ENCODE measurements around the gene EP400.
A peak's percentile ranks its signal among the peaks of the same experiment; 100 is the strongest.

EP400 gene

DNA sequence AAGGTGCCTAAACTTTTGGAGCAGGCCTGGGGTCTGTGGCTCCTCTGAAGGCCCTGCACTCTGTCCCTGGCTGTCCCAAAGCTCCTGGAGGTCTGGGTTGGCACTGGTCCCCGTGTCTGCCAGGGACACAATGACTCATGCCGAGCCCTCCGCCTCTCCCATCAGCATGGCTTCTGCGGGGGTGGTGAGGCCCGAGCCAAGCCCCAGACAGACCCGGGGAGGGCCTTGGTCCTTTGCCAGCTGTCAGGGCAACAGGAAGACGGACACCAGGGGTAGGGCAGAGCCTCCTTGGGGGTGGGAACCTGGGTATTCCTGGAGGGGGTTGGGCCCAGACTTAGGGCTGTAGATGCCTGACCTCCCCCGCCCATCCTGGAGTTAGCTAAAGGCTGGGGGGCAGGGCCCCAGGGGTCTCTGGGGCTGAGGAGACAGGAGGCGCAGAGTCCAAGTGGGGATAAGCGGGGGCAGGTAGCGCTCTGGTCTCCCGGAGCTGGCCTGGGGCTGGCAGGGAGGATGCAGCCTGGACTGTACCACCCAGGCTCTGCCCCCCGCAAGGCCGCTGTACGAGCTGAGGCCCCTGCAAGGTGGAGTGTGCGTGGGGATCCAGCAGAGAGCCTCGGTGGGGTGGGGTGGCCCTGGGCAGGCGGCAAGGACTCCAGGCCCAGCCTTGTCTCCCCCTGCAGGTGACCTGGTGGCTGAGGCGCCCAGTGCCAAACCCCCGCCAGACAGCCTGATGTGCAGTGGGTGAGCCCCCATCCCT is 37.0 kb upstream of the EP400 start:
- peak; percentile 53 for DNase-seq (ENCODE audit: low spot score)

DNA sequence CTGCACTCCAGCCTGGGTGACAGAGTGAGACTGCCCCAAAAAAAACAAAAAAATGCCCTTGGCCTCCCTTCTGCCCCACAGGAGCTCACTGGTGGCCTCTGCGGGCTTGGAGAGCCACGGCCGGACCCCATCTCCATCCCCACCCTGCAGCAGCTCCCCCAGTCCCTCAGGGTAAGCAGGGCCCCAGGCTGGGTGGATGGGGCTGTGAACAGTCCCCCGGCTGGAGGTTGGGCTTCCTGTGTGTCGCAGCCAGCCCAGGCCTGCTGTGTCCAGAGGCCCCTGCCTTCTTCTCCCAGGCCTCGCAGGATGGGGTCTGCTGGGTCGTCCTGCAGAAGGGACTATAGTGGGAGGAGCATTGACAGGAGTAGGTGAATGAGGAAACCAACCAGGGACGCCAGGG is 36.1 kb upstream of the EP400 start:
- DNase-seq (ENCODE audit: low spot score): no peak

DNA sequence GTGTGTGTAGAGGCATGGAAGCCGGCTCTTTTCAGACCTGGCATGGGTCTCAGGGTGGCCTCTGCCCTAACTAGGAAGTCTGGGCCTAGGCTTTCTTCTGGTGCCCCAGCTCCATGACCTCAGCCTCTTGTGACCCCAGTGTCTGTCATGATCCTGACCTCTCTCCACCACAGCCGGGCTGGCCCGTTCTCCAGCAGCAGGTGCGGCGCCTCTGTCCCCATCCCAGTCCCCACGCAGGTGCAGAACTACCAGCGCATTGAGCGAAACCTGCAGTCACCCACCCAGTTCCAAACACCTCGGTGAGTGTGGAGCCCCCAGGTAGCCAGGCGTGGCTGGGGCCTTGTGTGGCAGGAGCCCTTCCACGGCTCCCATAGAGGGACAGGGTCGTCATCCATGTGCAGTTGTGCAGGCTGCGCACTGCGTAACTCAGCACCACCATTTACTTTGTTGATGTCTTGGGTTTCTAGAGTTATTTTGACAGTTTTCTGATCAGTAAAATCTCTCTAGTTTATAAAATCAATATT is 35.5 kb upstream of the EP400 start:
- no peak for DNase-seq (ENCODE audit: low spot score)

DNA sequence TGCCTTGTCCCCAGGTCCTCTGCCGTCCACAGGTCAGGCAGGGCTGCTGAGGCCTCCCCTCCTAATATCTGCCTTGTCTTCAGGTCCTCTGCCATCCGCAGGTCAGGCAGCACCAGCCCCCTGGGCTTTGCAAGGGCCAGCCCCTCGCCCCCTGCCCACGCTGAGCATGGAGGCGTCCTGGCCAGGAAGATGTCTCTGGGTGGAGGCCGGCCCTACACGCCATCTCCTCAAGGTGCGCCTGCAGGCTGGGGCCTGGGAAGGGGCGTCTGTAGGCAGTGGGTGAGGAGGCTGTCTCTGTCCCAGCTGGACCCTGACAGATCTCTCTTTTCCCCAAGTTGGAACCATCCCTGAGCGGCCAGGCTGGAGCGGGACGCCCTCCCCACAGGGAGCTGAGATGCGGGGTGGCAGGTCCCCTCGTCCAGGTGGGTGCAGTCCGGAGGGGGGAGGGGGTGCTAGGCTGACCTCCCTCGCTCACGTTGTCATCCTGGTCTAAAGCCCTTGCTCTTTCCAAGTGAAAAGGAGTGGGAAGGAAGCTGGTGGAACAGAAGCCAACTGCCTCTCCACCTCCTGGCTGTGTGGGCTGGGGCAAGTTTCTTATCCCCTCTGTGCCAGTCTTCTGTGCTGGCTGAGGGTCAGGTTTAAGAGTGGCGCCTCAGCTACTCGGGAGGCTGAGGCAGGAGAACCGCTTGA is 34.6 kb upstream of the EP400 start:
- DNase-seq (ENCODE audit: low spot score): no peak

DNA sequence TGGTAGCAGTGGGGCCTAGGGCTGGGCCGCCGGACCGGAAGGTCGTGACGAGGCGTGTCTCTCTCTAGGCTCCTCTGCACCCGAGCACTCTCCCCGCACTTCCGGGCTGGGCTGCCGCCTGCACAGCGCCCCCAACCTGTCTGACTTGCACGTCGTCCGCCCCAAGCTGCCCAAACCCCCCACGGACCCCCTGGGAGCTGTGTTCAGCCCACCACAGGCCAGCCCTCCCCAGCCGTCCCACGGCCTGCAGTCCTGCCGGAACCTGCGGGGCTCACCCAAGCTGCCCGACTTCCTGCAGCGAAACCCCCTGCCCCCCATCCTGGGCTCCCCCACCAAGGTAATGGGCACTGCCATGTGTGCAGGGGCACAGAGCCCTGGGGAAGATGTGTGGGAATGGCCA is 33.9 kb upstream of the EP400 start:
- DNase-seq (ENCODE audit: low spot score): no peak

DNA sequence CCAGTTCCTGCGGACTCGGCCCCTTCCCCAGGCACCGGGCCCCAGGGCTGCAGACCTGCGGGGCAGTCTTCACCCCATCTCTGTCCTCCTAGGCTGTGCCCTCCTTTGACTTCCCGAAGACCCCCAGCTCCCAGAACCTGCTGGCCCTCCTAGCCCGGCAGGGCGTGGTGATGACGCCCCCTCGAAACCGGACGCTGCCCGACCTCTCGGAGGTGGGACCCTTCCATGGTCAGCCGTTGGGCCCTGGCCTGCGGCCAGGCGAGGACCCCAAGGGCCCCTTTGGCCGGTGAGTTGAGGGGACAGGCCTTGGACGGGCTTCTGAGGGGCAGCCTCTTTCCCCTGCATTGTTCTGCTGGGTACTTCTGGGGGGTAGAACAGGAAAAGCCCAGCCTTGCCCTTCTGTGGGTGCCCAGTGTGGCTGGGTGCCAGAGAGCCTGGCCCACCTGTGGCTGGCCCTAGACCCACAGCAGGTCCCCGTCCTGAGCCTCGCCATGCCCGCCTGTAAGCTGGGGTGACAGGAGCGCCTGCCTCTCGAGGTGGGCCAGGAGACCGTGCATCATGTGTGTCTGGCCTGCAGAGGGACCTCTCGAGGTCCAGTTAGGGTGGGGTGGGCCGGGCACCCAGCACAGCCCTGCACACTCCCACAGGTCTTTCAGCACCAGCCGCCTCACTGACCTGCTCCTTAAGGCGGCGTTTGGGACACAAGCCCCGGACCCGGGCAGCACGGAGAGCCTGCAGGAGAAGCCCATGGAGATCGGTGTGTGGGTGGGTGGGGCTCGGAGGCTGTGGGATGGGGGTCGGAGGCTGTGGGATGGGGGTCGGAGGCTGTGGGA is 33.2 kb upstream of the EP400 start:
- DNase-seq (ENCODE audit: low spot score): no peak

DNA sequence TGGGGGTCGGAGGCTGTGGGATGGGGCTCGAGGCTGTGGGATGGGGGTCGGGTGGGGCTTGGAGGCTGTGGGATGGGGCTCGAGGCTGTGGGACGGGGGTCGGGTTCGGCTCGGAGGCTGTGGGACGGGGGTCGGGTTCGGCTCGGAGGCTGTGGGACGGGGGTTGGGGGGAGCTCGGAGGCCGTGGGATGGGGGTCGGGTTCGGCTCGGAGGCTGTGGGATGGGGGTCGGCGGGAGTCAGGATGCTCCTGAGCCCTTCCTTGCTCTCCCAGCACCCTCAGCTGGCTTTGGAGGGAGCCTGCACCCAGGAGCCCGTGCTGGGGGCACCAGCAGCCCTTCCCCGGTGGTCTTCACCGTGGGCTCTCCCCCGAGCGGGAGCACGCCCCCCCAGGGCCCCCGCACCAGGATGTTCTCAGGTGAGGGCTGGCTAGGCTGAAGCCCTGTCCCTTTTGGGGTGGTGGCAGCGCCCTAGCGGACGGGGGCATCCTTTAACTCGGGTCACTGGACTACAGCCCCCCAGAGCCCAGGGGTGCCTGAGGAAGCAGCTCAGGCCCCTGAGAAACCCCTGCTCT is 32.5 kb upstream of the EP400 start:
- DNase-seq (ENCODE audit: low spot score): no peak

DNA sequence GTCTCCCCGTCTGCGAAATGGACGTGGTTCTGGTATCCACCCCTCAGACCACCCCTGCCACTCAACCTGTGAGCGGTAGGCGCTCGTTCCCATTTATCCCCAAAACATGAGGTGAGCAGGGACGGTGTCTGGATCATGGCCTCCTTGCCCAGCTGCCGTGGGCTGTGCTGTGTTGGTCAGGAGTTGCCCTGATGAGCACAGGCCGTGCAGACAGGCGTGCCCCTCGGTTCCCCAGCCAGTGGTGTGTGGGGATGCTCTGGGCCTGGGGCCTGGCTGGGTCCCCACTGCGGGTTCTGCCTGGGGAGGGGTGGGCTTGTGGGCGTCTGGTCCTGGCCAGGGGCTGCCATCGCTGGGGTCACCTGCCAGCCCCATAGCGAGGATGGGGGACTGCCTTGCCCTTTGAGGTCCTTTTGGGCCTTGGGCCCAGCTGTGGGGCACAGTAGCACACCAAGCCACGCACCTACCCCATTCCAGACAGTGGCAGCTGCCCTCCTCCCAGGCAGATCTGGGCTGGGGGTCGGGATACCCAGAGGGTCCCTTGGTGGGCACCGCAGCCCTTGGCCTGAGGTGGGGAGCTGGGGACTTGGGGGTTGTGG is 31.9 kb upstream of the EP400 start:
- no peak for DNase-seq (ENCODE audit: low spot score)

DNA sequence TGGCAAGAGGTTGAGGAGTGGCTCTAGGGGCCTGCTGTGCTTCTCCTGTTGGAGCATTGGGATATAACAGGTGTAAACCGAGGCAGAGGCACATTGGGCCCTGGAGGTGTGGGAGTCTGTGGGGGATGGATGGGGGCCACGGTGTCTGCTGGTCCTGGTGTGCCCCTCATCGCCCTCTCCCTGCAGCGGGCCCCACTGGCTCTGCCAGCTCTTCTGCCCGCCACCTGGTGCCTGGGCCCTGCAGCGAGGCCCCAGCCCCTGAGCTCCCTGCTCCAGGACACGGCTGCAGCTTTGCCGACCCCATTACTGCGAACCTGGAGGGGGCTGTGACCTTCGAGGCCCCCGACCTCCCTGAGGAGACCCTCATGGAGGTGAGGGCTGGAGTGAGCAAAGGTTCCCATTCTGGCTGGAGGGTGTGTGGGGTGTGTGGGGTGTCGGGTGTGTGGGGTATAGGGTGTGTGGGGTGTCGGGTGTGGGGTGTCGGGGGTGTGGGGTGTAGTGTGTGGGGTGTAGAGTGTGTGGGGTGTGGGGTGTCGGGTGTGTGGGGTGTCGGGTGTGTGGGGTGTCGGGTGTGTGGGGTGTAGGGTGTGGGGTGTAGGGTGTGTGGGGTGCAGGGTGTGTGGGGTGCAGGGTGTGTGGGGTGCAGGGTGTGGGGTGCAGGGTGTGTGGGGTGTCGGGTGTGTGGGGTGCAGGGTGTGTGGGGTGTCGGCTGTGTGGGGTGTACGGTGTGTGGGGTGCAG is 31.3 kb upstream of the EP400 start:
- no peak for DNase-seq (ENCODE audit: low spot score)

DNA sequence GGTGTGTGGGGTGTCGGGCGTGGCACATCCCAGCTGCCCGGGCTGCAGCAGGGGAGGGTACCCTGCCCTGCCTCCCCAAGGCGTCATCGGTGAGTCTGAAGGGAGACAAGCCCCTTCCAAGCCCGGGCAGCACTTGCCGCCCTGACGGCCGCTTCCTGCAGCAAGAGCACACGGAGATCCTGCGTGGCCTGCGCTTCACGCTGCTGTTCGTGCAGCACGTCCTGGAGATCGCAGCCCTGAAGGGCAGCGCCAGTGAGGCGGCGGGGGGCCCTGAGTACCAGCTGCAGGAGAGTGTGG is 30.7 kb upstream of the EP400 start:
- no peak for DNase-seq (ENCODE audit: low spot score)

DNA sequence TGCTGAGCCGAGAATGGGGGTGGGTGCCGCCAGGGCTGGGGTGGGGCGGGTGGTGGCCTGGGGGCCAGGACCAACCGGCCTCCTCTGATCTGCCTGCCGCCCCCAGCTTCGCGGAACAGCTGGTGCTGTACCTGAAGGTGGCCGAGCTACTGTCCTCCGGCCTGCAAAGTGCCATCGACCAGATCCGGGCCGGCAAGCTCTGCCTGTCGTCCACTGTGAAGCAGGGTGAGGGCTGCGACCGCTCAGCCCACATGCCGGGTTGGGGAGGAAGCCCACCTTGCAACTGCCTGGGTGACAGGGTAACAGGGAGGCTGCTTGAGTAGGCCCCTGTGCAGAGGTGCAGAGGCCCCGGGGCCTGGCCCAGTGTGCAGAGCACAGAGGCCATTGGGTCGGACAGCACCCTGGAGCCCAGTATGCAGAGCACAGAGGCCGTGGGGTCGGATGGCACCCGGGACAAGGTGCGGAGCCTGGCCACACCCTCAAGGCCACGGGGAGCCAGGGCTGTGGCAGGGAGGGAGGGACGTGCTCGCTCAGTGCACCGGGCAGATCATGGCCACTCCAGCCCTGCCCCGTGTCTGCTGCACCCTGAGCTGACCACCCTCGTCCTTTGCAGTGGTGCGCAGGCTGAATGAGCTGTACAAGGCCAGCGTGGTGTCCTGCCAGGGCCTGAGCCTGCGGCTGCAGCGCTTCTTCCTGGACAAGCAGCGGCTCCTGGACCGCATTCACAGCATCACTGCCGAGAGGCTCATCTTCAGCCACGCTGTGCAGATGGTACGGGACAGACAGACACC is 30.2 kb upstream of the EP400 start:
- DNase-seq (ENCODE audit: low spot score): no peak

DNA sequence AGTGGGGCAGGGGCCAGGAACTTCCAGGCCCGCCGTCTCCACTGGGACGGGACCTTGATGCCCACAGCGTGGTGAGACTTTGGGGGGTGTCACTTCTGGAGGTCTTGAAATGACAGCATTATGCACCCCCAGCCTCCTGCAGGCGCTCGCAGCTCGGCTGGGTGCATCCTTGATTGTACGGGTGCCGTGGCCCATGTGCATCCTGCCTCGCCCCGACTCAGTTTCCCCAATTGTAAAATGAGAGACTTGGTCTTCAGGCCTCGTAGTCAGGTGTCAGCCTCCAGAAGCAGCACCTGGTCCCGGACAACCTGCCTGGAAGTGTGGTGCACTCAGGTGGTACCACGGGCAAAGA is 29.6 kb upstream of the EP400 start:
- no peak for DNase-seq (ENCODE audit: low spot score)

DNA sequence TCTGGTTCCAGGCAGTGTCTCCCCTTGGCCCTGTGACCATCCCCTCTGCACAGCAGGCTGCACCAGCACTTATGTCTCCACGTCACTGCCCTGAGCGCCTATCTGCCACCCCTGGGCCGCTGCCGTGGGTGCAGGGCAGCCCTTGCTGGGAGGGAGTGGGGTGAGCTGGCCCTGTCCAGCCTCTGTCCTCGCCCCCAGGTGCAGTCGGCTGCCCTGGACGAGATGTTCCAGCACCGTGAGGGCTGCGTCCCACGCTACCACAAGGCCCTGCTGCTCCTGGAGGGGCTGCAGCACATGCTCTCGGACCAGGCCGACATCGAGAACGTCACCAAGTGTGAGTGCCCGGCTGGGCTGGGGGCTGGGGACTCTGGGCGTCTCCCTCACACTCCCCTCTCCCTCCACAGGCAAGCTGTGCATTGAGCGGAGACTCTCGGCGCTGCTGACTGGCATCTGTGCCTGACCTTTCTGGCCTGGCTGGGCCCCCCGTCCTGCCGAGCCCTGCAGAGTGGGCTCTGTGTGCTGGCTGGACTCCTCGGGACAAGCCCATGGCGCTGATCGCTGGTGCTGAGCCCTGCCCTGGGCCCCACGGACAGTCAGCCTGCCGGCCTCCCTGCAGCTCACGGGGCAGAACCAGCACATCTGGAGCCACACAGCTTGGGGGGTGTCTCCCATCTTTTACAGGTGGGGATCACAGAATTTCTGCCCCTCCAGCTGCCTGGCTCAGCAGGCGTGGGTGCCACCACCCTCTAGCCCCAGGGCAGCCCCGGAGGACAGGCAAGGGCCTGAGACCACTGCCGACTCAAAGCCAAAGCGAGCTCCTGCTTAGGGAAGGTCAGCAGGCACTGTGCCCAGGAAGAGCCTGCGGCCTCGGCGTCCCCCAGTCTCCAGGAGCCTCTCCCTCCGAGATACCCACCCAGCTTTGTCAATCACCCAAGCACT is 28.6 kb upstream of the EP400 start:
- no peak for DNase-seq (ENCODE audit: low spot score)

DNA sequence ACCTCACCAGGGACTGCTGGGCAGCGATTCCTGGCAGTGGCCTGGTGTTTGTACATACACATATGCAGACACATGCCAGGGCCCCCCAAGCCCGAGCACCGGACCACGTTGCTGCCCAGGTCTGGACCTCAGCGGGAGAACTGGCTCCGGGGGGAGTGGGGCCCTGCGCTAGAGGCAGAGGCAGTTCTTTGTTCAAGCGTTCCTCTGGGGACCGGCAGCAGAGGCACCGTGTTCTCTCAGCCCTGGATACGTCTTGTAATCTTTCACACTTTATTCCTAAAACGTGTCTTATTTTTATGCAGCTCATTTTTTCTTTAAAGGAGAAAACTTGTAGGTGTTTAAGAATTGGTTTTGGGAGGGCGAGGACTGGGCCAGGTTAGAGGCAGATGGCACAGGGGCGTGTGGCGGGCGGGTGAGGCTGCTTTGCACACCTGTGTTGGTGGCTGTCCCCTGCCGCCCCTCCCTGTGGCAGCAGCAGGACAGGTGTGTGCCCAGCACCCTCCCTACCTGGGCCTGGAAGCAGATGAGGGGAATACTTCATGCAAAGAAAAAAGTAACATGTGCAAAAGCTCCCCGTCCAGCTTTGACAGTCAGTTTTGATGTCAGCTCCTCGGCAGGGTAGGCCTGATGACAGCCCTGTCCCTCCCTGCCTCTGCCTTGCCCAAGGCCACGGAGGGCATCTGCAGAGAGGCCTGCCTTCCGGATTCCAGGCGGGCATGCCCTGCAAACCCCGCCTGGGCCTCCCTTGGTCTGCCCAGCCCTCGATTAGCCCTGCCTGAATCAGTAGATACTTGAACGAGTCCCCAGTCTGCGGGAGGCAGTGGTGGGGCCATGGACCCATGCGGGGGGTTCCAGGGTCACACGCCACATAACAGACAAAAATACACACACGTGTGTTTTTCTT is 27.6 kb upstream of the EP400 start:
- no peak for DNase-seq (ENCODE audit: low spot score)

DNA sequence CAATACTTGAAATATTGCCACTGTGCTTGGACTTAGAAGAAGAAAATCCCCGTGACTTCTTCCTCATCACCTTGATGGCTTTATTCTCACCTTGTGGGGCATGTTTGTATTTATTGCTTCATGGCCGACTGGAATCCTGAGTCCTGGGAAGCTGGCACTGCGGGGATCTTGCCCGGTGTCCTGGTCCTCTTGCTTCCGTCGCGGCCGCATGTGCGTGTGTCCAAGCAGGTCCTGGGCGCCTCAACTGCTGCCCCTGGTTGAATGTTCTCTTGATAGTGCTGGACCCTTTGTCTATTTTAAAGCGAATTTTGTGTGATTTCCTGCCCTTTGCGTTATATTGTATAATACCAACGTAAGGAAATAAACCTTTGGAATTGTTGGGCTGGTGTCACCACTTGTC is 27.0 kb upstream of the EP400 start:
- DNase-seq (ENCODE audit: low spot score): no peak

DNA sequence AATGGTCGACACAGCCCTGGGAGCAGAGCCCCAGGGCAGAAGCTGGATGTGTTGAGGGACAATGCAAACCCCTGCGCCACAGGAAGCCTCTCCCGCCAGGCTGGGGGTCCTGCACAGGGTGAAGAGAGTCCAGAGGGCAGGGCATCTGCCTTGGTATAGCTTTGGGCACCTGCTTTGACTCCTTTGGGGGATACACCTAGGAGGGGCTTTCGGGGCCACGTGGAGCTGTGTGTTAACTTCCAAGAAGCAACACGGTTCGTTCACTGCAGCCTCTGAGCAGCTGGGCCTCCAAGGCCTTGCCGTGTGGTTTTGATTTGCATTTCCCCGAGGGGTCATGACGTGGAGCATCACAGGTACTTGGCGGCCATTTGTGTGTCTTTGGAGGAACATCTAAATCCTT is 26.5 kb upstream of the EP400 start:
- DNase-seq (ENCODE audit: low spot score): no peak

DNA sequence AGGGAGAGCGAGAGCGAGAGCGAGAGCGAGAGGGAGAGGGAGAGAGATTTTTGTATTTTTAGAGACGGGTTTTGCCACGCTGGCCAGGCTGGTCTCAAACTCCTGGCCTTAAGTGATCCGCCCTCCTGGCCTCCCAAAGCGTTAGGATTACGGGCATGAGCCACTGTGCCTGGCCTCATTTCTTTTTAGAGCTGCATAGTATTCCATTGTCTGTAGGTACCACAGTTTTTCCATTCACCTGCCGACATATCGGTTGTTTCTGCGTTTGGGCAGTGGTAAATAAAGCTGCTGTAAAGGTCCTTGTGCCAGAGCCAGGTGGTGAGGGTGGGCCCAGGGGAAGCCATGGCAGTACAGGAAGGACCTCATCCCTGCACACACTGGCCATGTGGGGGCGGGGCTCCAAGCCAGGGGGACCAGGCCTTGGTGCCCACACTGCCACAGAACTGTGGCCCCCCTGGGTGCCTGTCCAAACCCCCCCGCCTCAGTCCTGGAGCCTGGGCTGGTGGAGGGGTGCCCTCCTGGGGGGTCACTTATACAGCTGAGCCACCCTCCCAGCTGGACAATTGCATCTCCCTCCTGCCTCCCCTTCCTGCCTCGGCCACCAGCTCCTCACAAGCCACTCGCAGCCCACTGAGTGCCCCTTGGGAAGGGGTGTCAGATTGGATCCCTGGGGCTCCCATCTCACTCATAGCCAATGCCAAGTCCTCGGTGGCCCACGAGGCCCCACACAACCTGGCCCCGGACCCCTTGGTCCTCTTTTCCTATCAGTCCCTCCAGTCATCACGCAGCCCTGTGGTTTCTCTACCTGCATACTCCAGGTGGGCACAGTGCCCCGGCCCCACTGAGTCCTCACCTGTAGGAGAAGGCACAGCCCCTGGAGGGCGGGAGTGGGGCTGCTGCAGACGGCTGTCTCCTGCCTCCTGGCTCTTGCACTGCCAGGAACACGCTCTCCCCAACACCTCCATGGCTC is 22.3 kb upstream of the EP400 start:
- DNase-seq (ENCODE audit: low spot score): no peak
